Measurements from ENCODE around the gene GOLGA1. TPM values are rescaled to one million over a fixed set of nuclear protein-coding genes. Genes with fewer than 3 reads are reported as not detected.
"Not testable (repeated sequence)": the region's sequence is repeated elsewhere in the genome, so short reads cannot be mapped to it uniquely, and the experiment has no call there.

GOLGA1 gene
- total and polyA plus RNA-seq, 9 of the 15 experiments (the other 6 are each of a cell fraction or from before 2014, with no cell fraction given), result 2.9 to 15.9 (median 8.5) TPM

DNA sequence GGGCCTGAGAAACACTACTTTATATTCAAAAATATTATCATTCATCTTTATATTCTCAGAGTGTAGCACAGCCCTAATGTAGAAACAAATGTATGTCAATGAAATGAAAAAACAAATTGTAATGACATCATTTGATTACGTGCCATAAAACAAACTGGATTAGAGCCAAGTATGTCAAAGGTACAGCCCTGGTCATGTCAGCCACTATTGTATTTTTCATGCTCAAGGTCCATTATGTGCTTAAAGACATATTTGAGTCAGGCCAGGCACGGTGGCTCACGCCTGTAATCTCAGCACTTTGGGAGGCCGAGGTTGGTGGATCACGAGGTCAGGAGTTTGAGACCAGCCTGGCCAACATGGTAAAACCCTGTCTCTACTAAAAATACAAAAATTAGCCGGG lies 20.5 kb downstream of the GOLGA1 start:
- ChIA-PET CTCF (ENCODE audit: low intra/inter-chr PET ratio) (interaction anchor here (0.7 kb wide), 2 partner anchors 223 to 891 kb away, joined by 3 to 4 read pairs; no protein-coding TSS in a partner anchor), POLR2A (interaction anchor here (0.8 to 1.2 kb wide), 4 partner anchors 11 to 42 kb away, joined by 3 to 4 read pairs (median 4); no protein-coding TSS in a partner anchor)
- H3K27me3 ChIP-seq (ENCODE audit: control insufficient read depth in 2 of 2, insufficient read depth in 2 of 2, low read length in 2 of 2); H3K4me3 ChIP-seq; H3K27ac ChIP-seq (ENCODE audit: extremely low read depth, low read depth, low read length); H3K4me2 ChIP-seq (ENCODE audit: insufficient read depth, low read length); BruUV-seq (replicated peaks); H4K20me1 ChIP-seq (replicated peaks; ENCODE audit: control insufficient read depth, insufficient read depth, low read length); intact Hi-C loops (cut with micrococcal nuclease); FAIRE-seq; DNase-seq (ENCODE audit: extremely low read depth in 1 of 4, low spot score in 3 of 4); H3K4me1 ChIP-seq (replicated peaks in 1 of 2; ENCODE audit: control insufficient read depth in 2 of 2, insufficient read depth in 2 of 2, low read length in 2 of 2); H3K79me2 ChIP-seq (ENCODE audit: control insufficient read depth, insufficient read depth, low read length); H3K9ac ChIP-seq (ENCODE audit: insufficient read depth in 1 of 2, low read depth in 2 of 2, low read length in 2 of 2); ATAC-seq; H2AFZ ChIP-seq (ENCODE audit: low read depth, low read length); in situ Hi-C loops (cut with MboI); H3K9me3 ChIP-seq (replicated peaks; ENCODE audit: control insufficient read depth, insufficient read depth, low read depth, low read length); H3K9me1 ChIP-seq (ENCODE audit: control insufficient read depth, insufficient read depth, low read length): not testable (repeated sequence)
- whole genome bisulfite sequencing (ENCODE audit: insufficient coverage, low coverage, missing lambda C conversion rate), result 86% methylated on average over 6 of the region's 6 CpGs
- 0 out of 2 replicates have a peak, but pooled peaks have one; percentile 11 for TF ChIP-seq NFIC (IDR thresholded peaks at IDR 0.05)
- peaks cover 39% of the 10 kb centered on the region; the same call in 2 of the 3 replicates for H3K36me3 ChIP-seq (ENCODE audit: control insufficient read depth, insufficient read depth, low read length)

DNA sequence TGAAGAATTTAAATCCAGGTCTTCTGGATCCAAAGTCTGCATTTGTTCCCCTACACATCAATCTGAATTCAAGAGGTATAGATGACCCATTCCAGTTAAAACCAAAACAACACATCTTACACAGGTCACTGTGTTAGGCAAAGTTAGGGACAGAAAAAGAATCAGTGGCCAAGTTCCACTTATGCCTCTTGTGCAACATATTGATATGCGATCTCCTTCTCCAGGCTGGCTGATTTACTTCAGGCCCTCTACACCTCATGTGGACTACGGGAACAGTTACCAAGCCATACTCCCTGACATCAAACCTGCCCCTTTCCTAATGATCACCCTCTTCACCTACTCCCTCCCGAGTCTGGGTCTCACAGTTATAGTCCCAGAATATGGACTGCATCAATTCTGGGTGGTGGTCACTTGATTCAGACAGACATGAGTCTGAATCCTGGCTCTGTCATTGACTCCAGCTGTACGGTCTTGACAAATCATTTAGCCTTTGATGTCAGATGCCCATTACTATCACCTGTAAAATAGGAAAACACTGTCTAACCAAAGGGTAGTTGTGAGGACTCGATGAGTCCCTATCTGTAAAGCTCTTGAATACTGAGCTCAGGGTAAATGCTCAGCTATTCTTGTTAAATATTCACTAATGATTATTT lies 26.0 kb downstream of the GOLGA1 start:
- Histone ChIP-seq H4K20me1 (replicated peaks; ENCODE audit: control insufficient read depth, insufficient read depth, low read length) (no peaks in the 10 kb centered on the region; the same call in 1 of the 2 replicates), H3K4me2 (ENCODE audit: insufficient read depth, low read length) (no peak overlapping the region), H3K9me1 (ENCODE audit: control insufficient read depth, insufficient read depth, low read length) (no peaks in the 10 kb centered on the region), H3K9me3 (replicated peaks; ENCODE audit: control insufficient read depth, insufficient read depth, low read depth, low read length) (no peaks in the 10 kb centered on the region), H3K27me3 (ENCODE audit: control insufficient read depth in 2 of 2, insufficient read depth in 2 of 2, low read length in 2 of 2) (no peaks in the 10 kb centered on the region), H2AFZ (ENCODE audit: low read depth, low read length) (no peak overlapping the region), H3K9ac (ENCODE audit: insufficient read depth in 1 of 2, low read depth in 2 of 2, low read length in 2 of 2) (no peak overlapping the region), H3K36me3 (ENCODE audit: control insufficient read depth, insufficient read depth, low read length) (peaks cover 45% of the 10 kb centered on the region), H3K4me3 (no peak overlapping the region), H3K27ac (ENCODE audit: extremely low read depth, low read depth, low read length) (no peak overlapping the region), H3K4me1 (replicated peaks in 1 of 2; ENCODE audit: control insufficient read depth in 2 of 2, insufficient read depth in 2 of 2, low read length in 2 of 2) (peaks cover 15 to 35% of the 10 kb centered on the region in 2 experiments; a peak in 4 of 5 replicates), H3K79me2 (ENCODE audit: control insufficient read depth, insufficient read depth, low read length) (no peaks in the 10 kb centered on the region)
- ChIA-PET CTCF (ENCODE audit: low intra/inter-chr PET ratio) (no interaction called here), POLR2A (interaction anchor here (0.7 kb wide), 1 partner anchor 429 kb away, joined by 3 read pairs; no protein-coding TSS in a partner anchor)
- DNase-seq (ENCODE audit: extremely low read depth in 1 of 4, low spot score in 3 of 4) (no peak), ATAC-seq (peak; percentile 30), FAIRE-seq (no peak)
- no TSS peak for BruUV-seq (replicated peaks)
- 82% methylated on average over 5 of the region's 5 CpGs for WGBS (ENCODE audit: insufficient coverage, low coverage, missing lambda C conversion rate)
- in situ Hi-C loops (cut with MboI), result no loop called here
- intact Hi-C loops (cut with micrococcal nuclease), result no loop called here
- TF ChIP-seq PTTG1 (tag; IDR thresholded peaks at IDR 0.05; ENCODE audit: low read depth) (no peak), ILK (tag; IDR thresholded peaks at IDR 0.05; ENCODE audit: borderline replicate concordance, low read depth) (no peak), CEBPB (tag; IDR thresholded peaks at IDR 0.05) (peak; percentile 93), CEBPG (CRISPR knock-in tag; IDR thresholded peaks at IDR 0.05) (peak; percentile 73; the same call in 1 of the 2 replicates), CEBPG (tag; conservative IDR thresholded peaks at IDR 0.05 in 1 of 2, IDR thresholded peaks at IDR 0.05 in 1 of 2) (peak in 1 of 2 experiments; percentile 54; a peak in 2 of 4 replicates)
- TF ChIP-seq, protein P1, sequence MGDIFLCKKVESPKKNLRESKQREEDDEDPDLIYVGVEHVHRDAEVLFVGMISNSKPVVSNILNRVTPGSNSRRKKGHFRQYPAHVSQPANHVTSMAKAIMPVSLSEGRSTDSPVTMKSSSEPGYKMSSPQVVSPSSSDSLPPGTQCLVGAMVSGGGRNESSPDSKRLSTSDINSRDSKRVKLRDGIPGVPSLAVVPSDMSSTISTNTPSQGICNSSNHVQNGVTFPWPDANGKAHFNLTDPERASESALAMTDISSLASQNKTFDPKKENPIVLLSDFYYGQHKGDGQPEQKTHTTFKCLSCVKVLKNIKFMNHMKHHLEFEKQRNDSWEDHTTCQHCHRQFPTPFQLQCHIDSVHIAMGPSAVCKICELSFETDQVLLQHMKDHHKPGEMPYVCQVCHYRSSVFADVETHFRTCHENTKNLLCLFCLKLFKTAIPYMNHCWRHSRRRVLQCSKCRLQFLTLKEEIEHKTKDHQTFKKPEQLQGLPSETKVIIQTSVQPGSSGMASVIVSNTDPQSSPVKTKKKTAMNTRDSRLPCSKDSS (IDR thresholded peaks at IDR 0.05; ENCODE audit: low read depth, partially characterized antibody), result no peak
